Mesothelial cell of epicardium (in vitro differentiated cells): Measurements from ENCODE around the gene RASSF6. TPM values are rescaled to one million over a fixed set of nuclear protein-coding genes. Genes with fewer than 3 reads are reported as not detected.
A peak's percentile ranks its signal among the peaks of the same experiment; 100 is the strongest.
"Not testable (repeated sequence)": the region's sequence is repeated elsewhere in the genome, so short reads cannot be mapped to it uniquely, and the experiment has no call there.

Experiments used
- DNase-seq, 2 experiments: peaks; one replicate each; pipeline ENCODE4 v3.0.0; 2021; ENCODE audit warnings: low spot score in 2 of 2; ENCODE audit not compliant: unreplicated experiment in 2 of 2
- H3K27ac Mint-ChIP-seq: 2 replicates; pipeline ENCODE4 v1.8.0; 2021; ENCODE audit warnings: mixed read lengths
- H3K27me3 Mint-ChIP-seq: 2 replicates; pipeline ENCODE4 v1.8.0; 2021; ENCODE audit warnings: low read depth, mixed read lengths
- H3K36me3 Mint-ChIP-seq: 2 replicates; pipeline ENCODE4 v1.8.0; 2021; ENCODE audit warnings: mixed read lengths
- H3K4me1 Mint-ChIP-seq: 2 replicates; pipeline ENCODE4 v1.8.0; 2021; ENCODE audit warnings: mixed read lengths
- H3K4me3 Mint-ChIP-seq: 2 replicates; pipeline ENCODE4 v1.8.0; 2021; ENCODE audit warnings: mild to moderate bottlenecking, moderate library complexity, mixed read lengths
- H3K9me3 Mint-ChIP-seq: 2 replicates; pipeline ENCODE4 v1.8.0; 2021; ENCODE audit warnings: mixed read lengths
- CTCF ChIP-seq: fragments of 200-600 bp; sonication (generic); IDR thresholded peaks from one replicate; pipeline ENCODE4 v1.5.0; 2021; ENCODE audit warnings: antibody characterized with exemption; ENCODE audit not compliant: unreplicated experiment
- total RNA-seq: library from RNA; stranded (reverse); gene quantifications from 3 replicates; pipeline ENCODE4 v1.2.1, GENCODE V29; 2021

Gene RASSF6
- total RNA-seq, 1 donor from 2014 or later: 1.8 TPM

GRCh38 chr4:73573794-73574528, 46.3 kb downstream of the RASSF6 start:
- H3K27me3 Mint-ChIP-seq: no peaks in the 10 kb centered on the region
- no peak overlapping the region for H3K27ac Mint-ChIP-seq
- peaks cover 3% of the 10 kb centered on the region for H3K9me3 Mint-ChIP-seq
- H3K36me3 Mint-ChIP-seq: peaks cover 1% of the 10 kb centered on the region
- H3K4me3 Mint-ChIP-seq: no peak overlapping the region
- peak; percentile 48 to 72 for DNase-seq
- TF ChIP-seq CTCF: peak; percentile 69
- peaks cover 7% of the 10 kb centered on the region for H3K4me1 Mint-ChIP-seq

GRCh38 chr4:73550865-73551264, 69.4 kb downstream of the RASSF6 start:
- H3K27me3 Mint-ChIP-seq, H3K27ac Mint-ChIP-seq: not testable (repeated sequence)

GRCh38 chr4:73544620-73545019, 75.6 kb downstream of the RASSF6 start:
- Mint-ChIP-seq H3K36me3 (no peaks in the 10 kb centered on the region), H3K27ac (no peak overlapping the region), H3K4me3 (no peak overlapping the region), H3K27me3 (no peaks in the 10 kb centered on the region), H3K9me3 (peaks cover 6% of the 10 kb centered on the region), H3K4me1 (peaks cover 8% of the 10 kb centered on the region)
- TF ChIP-seq CTCF: no peak
- DNase-seq: no peak

More at GRCh38 chr4:73550865-73551264, 69.4 kb downstream of the RASSF6 start:
- not testable (repeated sequence) for H3K4me1 Mint-ChIP-seq, H3K36me3 Mint-ChIP-seq, H3K4me3 Mint-ChIP-seq, H3K9me3 Mint-ChIP-seq, DNase-seq

- no peaks in the 10 kb centered on the region for H3K36me3 Mint-ChIP-seq
- peaks cover 18% of the 10 kb centered on the region for H3K4me1 Mint-ChIP-seq
- no peak overlapping the region for H3K4me3 Mint-ChIP-seq
- H3K27me3 Mint-ChIP-seq: no peaks in the 10 kb centered on the region
- H3K27ac Mint-ChIP-seq: peak overlapping the region; percentile 17
- peaks cover 6% of the 10 kb centered on the region for H3K9me3 Mint-ChIP-seq
- no peak for TF ChIP-seq CTCF
- no peak for DNase-seq
These were observed 79.0 kb downstream of the RASSF6 start for GRCh38 chr4:73541251-73541650.

- H3K4me3 Mint-ChIP-seq: no peak overlapping the region
- H3K4me1 Mint-ChIP-seq: peaks cover 18% of the 10 kb centered on the region
- no peak for DNase-seq
- H3K27me3 Mint-ChIP-seq: no peaks in the 10 kb centered on the region
- H3K27ac Mint-ChIP-seq: peak overlapping the region; percentile 17
- no peaks in the 10 kb centered on the region for H3K36me3 Mint-ChIP-seq
- H3K9me3 Mint-ChIP-seq: peaks cover 6% of the 10 kb centered on the region
- no peak for TF ChIP-seq CTCF
These were observed 79.4 kb downstream of the RASSF6 start for GRCh38 chr4:73540826-73541225.

- no peaks in the 10 kb centered on the region for H3K9me3 Mint-ChIP-seq
- no peak overlapping the region for H3K4me3 Mint-ChIP-seq
- peak overlapping the region; percentile 43 for H3K27ac Mint-ChIP-seq
- peaks cover 21% of the 10 kb centered on the region for H3K4me1 Mint-ChIP-seq
- no peak for TF ChIP-seq CTCF
- no peaks in the 10 kb centered on the region for H3K36me3 Mint-ChIP-seq
- H3K27me3 Mint-ChIP-seq: no peaks in the 10 kb centered on the region
- DNase-seq: no peak
These were observed 80.8 kb downstream of the RASSF6 start for GRCh38 chr4:73539386-73539785.
